Fibroblast of upper back skin (primary cell): Measurements from ENCODE around the gene NDUFA13.
"Not testable (repeated sequence)": the region's sequence is repeated elsewhere in the genome, so short reads cannot be mapped to it uniquely, and the experiment has no call there.

ENCODE experiments used
- DNase-seq: peaks from one replicate; pipeline ENCODE4 v3.0.0-alpha.2; 2013

Gene NDUFA13

DNA sequence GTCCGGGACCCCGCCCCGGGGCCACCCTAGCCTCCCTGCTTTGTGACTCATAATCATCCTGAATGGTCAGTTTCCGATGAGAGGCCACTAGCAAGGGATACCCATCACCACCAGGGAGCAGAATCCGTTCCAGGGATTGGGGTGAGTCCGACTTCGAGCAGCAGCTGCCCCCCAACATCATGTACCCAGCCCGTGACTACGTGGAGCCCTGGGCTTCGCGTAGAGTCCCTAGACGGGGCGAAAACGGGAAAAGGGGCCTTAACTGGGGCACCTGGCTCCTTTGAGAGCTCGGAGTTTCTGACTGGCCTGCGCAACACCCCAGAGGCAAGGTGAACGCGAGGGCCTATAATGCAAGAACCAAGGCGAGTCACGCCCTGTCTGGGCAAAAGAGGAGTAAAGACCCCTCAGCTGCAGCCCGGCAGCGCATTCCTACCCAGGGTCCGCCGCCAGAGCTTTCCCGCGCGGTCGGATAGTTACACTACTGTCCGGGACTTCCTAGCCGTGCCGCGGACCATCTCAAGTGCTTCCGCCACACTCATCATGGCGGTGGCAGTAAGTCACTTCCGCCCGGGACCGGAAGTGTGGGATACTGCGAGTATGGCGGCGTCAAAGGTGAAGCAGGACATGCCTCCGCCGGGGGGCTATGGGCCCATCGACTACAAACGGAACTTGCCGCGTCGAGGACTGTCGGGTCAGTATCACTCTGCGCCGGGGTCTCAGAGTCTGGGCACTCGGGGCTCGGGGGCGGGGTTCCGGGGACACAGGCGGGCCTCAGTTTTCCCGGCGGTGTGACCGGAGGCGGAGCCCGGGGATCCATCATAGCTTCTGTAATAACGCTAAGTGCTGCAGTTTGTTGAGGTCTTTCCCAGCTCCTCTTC, at the start of gene NDUFA13:
Gene NDUFA13 (plus strand): TSS at position 584 of the 878 bp plus-strand sequence. CDS start 14 bp downstream, at position 598.
- peak; percentile 92 for DNase-seq

DNA sequence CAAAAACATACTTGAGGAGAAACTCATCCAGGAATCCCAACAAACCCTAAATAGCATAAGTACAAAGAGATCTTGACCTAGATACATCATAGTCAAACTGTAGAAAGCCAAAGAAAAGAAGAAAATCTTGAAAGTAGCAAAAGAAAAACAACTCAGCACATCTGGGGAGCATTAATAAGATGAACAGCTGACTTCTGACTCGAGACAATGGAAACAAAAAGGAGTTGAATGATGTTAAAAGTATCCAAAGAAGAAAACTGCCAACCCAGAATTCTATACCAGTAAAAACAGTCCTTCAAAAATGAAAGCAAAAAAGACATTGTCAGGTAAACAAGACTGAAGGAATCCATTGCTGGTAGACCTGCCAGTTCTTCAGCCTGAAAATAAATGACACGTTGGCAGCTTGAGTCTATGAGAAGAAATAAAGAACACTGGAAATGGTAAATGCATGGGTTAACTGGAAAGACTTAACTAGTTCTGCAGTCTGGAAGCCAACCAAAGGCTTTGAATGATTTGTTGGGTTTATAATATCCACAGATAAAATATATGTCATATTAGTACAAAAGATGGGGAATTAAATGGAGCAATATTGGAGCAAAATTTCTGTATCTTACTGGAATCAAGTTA, 47.5 kb upstream of the NDUFA13 start:
- DNase-seq = no peak

GRCh38 chr19:19470579-19470978, 45.4 kb upstream of the NDUFA13 start:
- DNase-seq = no peak

DNA sequence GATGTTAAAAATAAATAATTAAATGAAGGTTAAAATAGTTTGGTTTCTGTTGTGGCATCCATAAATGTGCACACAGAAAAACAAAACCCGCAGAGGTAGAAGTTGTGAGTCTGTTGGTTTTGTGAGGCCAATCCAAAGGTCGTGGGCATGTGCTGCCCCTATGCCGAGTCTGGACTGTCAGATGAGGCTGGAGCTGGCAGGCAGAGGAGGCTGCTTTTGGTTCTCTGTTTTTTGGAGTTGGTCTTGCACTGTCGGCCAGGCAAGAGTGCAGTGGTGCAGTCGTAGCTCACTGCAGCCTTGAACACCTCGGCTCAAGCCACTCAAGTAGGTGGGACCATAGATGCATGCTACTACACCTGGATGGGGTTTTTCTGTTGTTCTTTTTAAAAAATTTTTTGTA, 44.3 kb upstream of the NDUFA13 start:
- DNase-seq = no peak

- not testable (repeated sequence) for DNase-seq
Observed at GRCh38 chr19:19472106-19472505, 43.9 kb upstream of the NDUFA13 start.

DNA sequence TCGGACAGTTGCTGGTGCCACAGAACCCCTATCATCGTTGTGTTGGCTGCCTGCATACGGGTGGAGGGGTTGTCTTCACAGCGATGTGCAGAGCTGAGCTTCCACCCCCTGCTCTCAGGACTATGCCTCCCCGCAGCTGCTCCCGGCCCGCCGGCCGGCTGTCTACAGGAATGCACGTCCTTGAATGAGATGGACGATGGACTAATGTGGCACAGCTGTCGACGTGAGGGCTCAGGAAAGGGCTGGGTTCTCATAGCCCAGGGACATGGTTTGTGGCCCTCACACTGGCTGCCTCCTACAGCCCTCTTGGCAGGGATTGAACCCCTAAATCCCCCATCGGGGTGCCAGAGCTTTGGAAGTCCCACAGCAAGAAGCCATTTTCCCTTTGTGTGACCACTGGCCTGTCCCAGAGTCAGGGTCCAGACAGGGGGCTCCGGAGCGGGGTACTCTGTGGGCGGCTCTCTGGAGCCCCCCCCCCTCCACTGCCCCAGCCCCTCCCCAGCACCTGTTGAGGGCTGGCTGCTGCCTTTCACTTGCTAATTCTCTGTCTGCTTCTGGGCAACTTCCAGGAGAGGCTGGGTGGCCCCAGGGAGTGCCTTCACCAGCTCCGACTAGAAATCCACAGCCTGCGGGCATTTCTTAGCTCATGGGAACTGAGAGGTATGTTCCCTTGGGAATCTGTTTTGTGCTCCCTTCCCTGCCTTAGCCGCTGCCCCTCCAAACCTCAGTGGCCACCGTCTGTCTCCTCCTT, 40.8 kb upstream of the NDUFA13 start:
- no peak for DNase-seq

GRCh38 chr19:19475849-19476828, 39.9 kb upstream of the NDUFA13 start:
- DNase-seq = no peak

- DNase-seq = no peak
Observed at GRCh38 chr19:19477705-19478383, 38.2 kb upstream of the NDUFA13 start.

DNA sequence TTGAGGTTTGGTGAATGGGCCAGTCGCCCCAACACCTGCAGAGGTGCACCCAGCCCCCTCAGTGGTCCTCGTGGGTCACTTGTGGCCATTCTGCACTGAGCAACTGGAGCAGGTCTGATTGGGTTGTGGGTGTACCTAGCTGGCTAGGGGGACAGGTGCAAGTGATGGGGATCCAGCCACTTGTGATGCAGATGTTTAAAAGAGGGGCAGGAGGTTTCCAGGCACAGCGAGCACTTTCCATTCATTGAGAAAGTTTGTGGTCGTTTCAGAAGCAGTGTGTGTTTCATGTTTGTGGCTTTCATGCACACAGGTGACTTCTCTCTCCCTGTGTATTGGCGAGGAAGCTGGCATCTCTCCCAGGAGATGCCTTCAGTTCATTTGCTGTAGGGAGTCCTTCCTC, 35.3 kb upstream of the NDUFA13 start:
- DNase-seq = no peak

DNA sequence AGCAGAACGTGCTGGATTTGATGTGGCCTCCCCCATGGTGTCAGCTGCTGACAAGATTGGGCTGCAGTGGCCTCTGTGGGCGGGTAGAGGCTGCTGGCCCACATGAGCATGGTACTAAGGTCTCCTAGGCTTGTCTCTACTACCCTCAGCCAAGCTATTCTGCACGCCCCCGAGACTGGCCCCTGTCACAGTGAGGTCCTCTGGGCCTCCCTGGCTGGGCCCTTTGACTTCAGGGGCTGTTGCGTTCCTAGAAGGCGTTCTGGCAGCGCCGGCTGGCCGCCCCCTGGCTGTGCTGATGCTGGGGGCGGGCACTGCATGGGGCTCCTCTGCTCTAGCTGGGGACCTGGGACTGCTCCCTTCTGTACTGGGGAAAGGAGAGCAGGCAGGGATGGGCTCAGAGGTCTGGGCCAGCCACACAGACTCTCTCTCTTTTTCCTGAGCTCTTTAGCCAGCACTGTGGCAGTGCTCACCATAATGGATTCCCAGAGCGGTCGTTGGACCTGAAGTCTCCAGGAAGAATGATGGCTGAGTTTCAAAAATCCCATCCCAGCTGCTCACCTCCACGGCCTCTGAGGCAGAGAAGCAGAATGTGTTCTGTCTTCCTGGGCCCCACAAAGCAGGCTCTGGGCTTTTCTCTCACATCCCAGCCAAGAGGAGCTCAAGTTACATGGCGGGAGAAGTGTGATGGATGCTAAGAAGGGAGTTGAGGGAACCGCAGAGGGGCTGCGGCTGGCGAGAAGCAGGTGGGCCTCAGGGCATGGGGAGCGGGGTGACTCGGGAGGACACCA, 33.0 kb upstream of the NDUFA13 start:
- DNase-seq = peak; percentile 54

DNA sequence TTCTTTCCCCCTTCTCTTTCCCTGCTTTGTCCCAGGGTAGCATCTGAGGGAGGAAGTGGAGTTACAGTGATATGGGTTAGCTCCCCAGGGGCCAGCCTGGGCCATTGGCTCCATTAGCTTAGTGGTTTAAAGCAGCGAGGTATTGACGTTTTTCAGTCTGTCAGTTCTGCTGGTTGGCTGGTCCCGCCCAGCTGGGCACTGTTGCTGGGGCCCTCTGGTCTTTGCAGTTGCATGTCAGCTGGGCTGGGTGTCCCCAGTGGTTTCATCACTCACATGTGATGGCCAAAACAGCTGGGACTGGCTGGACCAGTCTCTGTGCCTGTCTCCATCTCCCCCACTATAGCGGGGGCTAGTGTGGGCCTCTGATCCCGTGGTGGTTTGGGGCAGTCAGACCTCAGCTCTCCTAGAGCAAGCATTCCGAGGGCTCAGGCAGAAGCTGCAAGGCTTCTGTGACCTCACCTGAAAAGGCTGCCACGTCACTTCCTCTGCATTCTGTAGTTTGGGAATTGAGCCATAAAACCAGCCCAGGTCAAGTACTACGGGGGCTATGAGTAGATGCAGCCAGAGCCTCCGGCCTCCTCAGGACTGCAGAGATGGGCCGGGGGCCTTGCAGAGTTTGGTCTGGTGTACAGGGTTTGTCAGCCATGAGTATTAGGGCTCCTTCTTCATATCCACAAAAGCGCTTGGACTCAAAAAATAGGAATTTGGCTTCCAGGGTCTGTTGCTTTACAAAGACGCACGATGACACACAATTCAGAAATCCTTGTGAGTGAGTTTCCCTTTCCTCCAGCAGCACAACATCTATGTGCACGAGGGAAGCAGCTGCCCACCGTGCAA, 30.6 kb upstream of the NDUFA13 start:
- DNase-seq = peak; percentile 47

DNA sequence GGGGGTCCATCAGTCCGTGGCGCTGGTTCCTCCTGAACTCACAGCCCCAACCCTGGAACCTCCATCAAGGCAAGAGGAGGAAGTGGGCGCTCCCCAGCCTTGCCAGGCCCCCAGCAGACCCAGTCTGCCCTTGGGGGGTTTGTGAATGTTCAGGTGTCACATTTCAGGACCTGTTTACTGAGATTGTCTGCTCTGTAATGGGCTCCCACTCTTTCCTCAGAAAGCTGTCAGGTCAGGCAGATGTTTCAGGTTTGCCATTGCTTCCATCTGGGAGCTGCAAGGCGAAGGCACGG, 30.1 kb upstream of the NDUFA13 start:
- no peak for DNase-seq

GRCh38 chr19:19486343-19487076, 29.5 kb upstream of the NDUFA13 start:
- no peak for DNase-seq

GRCh38 chr19:19487077-19487949, 28.7 kb upstream of the NDUFA13 start:
- DNase-seq = no peak

GRCh38 chr19:19487950-19488874, 27.8 kb upstream of the NDUFA13 start:
- no peak for DNase-seq

DNA sequence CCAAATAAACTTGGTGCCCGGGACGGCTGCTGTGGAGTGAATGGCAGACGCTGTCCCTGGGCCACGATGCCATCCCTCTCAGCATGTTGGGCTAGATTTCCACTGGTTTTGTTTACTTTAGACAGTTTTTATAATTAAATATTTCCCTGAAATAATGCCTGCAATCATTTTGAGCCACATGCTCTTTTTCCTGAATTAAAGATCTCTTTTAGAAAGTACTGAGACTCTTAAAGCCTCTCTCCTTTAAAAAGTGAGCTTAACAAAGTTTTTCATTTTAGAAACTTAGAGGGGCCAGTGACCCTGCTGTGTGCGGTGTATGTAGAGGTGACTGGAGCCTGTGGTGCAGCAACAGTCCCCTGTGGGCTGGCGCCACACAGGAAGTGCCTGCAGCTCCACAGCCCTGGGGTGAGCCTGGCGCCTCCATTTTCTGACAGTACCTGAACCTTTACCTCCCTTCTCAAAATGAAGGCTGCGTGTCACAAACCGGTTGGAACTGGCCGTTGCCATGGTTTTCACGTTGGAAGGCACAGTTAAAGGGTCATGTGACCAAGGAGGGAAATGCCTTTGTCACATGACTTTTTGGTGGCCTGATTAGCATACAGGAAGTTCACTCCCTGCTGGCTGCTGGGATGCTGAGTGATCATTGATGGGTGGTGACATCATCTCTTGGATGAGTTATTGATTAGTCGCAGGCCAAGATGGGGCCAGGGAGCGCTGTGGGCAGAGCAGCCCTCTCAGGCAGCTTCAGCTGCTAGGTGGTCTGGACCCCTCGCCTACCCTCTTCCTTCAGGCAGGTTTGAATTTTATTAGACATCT, 26.9 kb upstream of the NDUFA13 start:
- peak; percentile 97 for DNase-seq
